Adrenal gland (tissue), 12 donors: ENCODE results near the gene AIM2. TPM values are rescaled to one million over a fixed set of nuclear protein-coding genes. Genes with fewer than 3 reads are reported as not detected.
A peak's percentile ranks its signal among the peaks of the same experiment; 100 is the strongest.
"Not testable (repeated sequence)": the region's sequence is repeated elsewhere in the genome, so short reads cannot be mapped to it uniquely, and the experiment has no call there.

Experiments
- DNase-seq, 7 donors: peaks; one replicate each; pipeline ENCODE4 v3.0.0-alpha.2; 2019 to 2020
- H3K27ac ChIP-seq, 5 donors: fragments of 200-600 bp; sonication (generic) in 4 of 5; 1 replicate in 3 of 5; 2 replicates in 2 of 5; pipeline versions ENCODE4 v1.5.1 to v1.8.0; 2016 to 2020; ENCODE audit warnings: mild to moderate bottlenecking in 1 of 5
- H3K27me3 ChIP-seq: fragments of 200-600 bp; 2 replicates; pipeline ENCODE4 v1.8.0; 2021
- H3K36me3 ChIP-seq, 2 donors: fragments of 200-600 bp; replicated peaks in 1 of 2; 1 replicate in 1 of 2; 2 replicates in 1 of 2; pipeline versions ENCODE4 v1.5.1 to v1.8.0; 2018 to 2022
- H3K4me1 ChIP-seq, 2 donors: fragments of 200-600 bp; replicated peaks in 1 of 2; 1 replicate in 1 of 2; 2 replicates in 1 of 2; pipeline versions ENCODE4 v1.5.1 to v1.8.0; 2018 to 2021
- H3K4me3 ChIP-seq, 4 donors: fragments of 200-600 bp; sonication (generic) in 3 of 4; one replicate each; pipeline ENCODE4 v1.5.1; 2016 to 2018
- H3K9me3 ChIP-seq, 3 donors: fragments of 200-600 bp; sonication (generic) in 1 of 3; replicated peaks in 1 of 3; 1 replicate in 2 of 3; 2 replicates in 1 of 3; pipeline versions ENCODE4 v1.5.1 to v1.8.0; 2016 to 2021
- POLR2A ChIP-seq, 2 donors: fragments of 450-650 bp; IDR thresholded peaks; one replicate each; pipeline ENCODE4 v1.6.1; 2017; ENCODE audit warnings: antibody characterized with exemption in 2 of 2, mild to moderate bottlenecking in 2 of 2, moderate library complexity in 1 of 2
- WGBS, 4 donors: extraction: QIAGEN DNeasy Blood & Tissue Kit in 2 of 4; methylation state at CpG; one replicate each; pipeline versions ENCODE4 v1.1.5 to v1.1.7; 2013 to 2017; 5-methylcytosine and 5-hydroxymethylcytosine counted together
- intact Hi-C, 2 donors: fragments of 100-400 bp; cut with DNase I; formaldehyde crosslinking; loops; one replicate each; pipeline versions ENCODE4 v1.14.1 to v1.15.0; 2022 to 2023
- polyA plus RNA-seq, 3 donors: library from polyadenylated mRNA; stranded (reverse); fragments of 200-250 nt in 2 of 3; fragments of 350-450 nt in 1 of 3; fragmentation: Illumina TruSeq in 1 of 3; extraction: RNeasy Lipid Tissue Mini Kit (QIAGEN cat#74804) in 1 of 3; gene quantifications; one replicate each; pipeline ENCODE4 v1.2.3, GENCODE V29; 2013 to 2014
- total RNA-seq, 9 donors: library from RNA; depleted of rRNA in 4 of 9; stranded (reverse); fragments of >200 nt in 4 of 9; fragments of 120-200 nt in 1 of 9; fragmentation: NEBNext Ultra II Directional in 1 of 9; extraction: Animal tissue kit (Norgen Biotek cat#: 25700) in 1 of 9; gene quantifications; one replicate each; pipeline versions ENCODE4 v1.1.0 to v1.2.4, GENCODE V29; 2013 to 2023
- TF ChIP-seq, protein P1 (sequence below), 6 experiments: fragments of 450-650 bp in 4 of 6; fragments of 200-600 bp in 2 of 6; sonication (generic) in 1 of 6; IDR thresholded peaks; 1 replicate in 5 of 6; 2 replicates in 1 of 6; pipeline versions ENCODE4 v1.5.1 to v1.8.0; 2016 to 2021; ENCODE audit warnings: antibody characterized with exemption in 6 of 6, mild to moderate bottlenecking in 2 of 6, moderate library complexity in 1 of 6
- donor health status: healthy with polysubstance abuse.
- donor health status: Bipolar disorder and iron deficiency.
- donor health status: DM: yes; HTN: yes; CAD: no.
- donor health status: DM: no; HTN: no; CAD: no.
- donor health status: DM: no; HTN: no; CAD: no.
- donor health status: DM: yes; HTN: yes; CAD: no.

The AIM2 gene
- total and polyA plus RNA-seq, 12 donors = 0.11 to 1.3 (median 0.57) TPM; not detected in 1

DNA sequence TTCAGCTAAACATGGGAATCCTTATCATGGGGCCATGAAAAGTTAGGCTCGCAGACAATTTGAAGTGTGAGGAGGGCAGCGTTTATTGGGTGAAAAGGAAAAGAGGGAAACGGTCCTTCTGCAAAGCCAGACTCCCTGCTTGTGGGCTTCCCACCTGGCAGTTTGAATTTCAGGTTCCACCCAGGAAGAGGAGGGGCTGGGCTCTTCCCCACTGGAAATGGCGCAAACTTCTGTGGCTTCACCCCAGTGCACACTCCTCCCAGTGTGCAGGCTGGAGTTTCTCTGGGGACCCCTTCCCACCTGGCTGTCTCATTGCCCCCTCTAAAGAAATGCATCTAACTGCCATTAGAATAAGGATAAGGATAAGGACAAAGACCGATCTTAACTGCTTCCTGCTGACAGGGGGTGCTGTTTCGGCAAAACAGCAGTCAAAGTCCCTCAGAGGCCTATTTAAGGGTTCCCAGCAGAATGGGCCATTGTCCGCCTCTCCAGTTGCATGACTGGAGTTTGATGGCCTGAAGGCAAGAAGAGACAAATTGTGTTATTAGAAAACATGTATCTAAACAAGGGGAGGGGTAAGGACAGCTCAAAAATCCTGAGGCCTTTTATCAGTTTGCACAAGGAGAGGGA, 20.4 kb downstream of the AIM2 start:
- no peak for DNase-seq
- peaks cover 0 to 49% of the 10 kb centered on the region in 2 donors for H3K36me3 ChIP-seq
- no peak for TF ChIP-seq POLR2A (IDR thresholded peaks at IDR 0.05)
- TF ChIP-seq, protein P1, sequence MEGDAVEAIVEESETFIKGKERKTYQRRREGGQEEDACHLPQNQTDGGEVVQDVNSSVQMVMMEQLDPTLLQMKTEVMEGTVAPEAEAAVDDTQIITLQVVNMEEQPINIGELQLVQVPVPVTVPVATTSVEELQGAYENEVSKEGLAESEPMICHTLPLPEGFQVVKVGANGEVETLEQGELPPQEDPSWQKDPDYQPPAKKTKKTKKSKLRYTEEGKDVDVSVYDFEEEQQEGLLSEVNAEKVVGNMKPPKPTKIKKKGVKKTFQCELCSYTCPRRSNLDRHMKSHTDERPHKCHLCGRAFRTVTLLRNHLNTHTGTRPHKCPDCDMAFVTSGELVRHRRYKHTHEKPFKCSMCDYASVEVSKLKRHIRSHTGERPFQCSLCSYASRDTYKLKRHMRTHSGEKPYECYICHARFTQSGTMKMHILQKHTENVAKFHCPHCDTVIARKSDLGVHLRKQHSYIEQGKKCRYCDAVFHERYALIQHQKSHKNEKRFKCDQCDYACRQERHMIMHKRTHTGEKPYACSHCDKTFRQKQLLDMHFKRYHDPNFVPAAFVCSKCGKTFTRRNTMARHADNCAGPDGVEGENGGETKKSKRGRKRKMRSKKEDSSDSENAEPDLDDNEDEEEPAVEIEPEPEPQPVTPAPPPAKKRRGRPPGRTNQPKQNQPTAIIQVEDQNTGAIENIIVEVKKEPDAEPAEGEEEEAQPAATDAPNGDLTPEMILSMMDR (IDR thresholded peaks at IDR 0.05) = no peak
- H3K4me1 ChIP-seq = peaks cover 0 to 10% of the 10 kb centered on the region in 2 donors
- no peaks in the 10 kb centered on the region for H3K9me3 ChIP-seq
- no peaks in the 10 kb centered on the region for H3K27me3 ChIP-seq
- 86 to 93% (median 89%) methylated on average over 6 to 7 of the region's 7 CpGs for WGBS, 4 donors
- intact Hi-C loops = no loop called here
- no peak overlapping the region for H3K27ac ChIP-seq
- no peak overlapping the region for H3K4me3 ChIP-seq

DNA sequence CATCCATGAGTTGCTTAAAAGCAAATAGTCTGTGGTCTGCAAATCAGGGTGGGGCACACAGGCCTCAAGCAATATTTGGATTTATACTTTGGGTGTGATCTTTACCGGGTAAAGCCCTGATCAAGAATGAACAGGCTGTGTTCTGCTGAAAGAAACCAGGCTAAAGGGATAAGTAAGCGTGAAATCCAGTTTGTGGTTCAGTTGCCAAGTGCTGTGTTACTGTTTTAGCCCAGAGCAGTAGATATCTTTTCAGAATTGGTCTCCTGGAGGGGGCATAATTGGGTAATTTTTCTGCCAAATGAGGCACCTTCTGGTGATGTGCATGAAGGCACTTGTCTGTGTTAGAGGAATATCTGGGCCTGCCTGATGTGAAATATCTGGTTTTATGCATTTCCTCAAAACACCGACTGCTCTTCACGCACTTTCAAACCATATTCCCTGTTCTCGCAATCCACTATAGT, 21.4 kb downstream of the AIM2 start:
- no peak for DNase-seq
- peaks cover 0 to 59% of the 10 kb centered on the region in 2 donors for H3K36me3 ChIP-seq
- peaks cover 0 to 10% of the 10 kb centered on the region in 2 donors for H3K4me1 ChIP-seq
- TF ChIP-seq, protein P1 (IDR thresholded peaks at IDR 0.05) = no peak
- TF ChIP-seq POLR2A (IDR thresholded peaks at IDR 0.05) = no peak
- no peak overlapping the region for H3K4me3 ChIP-seq
- peak overlapping the region in 1 of 5 donors; percentile 20 for H3K27ac ChIP-seq
- no peaks in the 10 kb centered on the region for H3K27me3 ChIP-seq
- no peaks in the 10 kb centered on the region for H3K9me3 ChIP-seq
- WGBS, 4 donors = 78 to 85% (median 82%) methylated on average over 5 of the region's 5 CpGs
- intact Hi-C loops = no loop called here

DNA sequence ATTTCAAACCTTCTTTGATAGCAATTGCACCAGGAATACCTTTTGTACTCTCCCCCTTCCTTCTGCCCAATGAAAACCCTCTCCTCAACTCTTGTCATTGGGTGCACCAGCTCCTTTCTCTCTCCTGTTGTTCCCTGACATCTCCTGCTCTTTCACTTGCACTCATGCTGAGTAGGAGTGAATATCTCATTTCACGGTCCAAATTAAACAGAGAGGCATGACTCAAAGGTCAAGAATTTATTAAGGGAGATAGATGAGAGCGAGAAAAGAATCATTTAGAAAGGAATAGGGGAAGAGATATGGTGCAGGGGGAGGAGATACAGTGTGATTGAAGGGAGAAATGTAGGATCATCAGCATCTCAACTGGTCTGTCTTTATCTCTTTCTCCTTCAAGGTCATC, 22.1 kb downstream of the AIM2 start:
- intact Hi-C loops = no loop called here
- Histone ChIP-seq H3K9me3 (no peaks in the 10 kb centered on the region), H3K27me3 (no peaks in the 10 kb centered on the region), H3K4me1 (peaks cover 0 to 10% of the 10 kb centered on the region in 2 donors), H3K4me3 (no peak overlapping the region), H3K27ac (no peak overlapping the region), H3K36me3 (peaks cover 0 to 67% of the 10 kb centered on the region in 2 donors)
- 43 to 55% (median 52%) methylated on average over 2 of the region's 2 CpGs for WGBS, 4 donors
- no peak for DNase-seq
- TF ChIP-seq, protein P1 (IDR thresholded peaks at IDR 0.05) = no peak
- no peak for TF ChIP-seq POLR2A (IDR thresholded peaks at IDR 0.05)

DNA sequence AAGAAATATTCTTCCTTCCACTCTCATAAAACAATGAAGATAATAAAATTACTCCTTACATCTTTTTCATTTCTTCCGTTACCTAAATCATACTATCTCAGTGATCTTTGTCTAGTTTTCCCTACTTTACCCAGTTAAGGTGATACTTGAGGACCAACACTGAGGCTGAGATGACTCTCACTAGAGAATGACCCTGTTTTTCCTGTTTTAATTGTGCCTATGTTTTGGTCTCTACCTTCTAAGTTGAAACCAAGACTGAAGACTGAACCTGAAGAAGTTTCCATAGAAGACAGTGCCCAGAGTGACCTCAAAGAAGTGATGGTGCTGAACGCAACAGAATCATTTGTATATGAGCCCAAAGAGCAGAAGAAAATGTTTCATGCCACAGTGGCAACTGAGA, 25.1 kb downstream of the AIM2 start:
- DNase-seq = no peak
- H3K27me3 ChIP-seq = no peaks in the 10 kb centered on the region
- TF ChIP-seq, protein P1 (IDR thresholded peaks at IDR 0.05) = no peak
- no peak for TF ChIP-seq POLR2A (IDR thresholded peaks at IDR 0.05)
- no peak overlapping the region for H3K4me3 ChIP-seq
- peaks cover 0 to 73% of the 10 kb centered on the region in 2 donors for H3K36me3 ChIP-seq
- no peak overlapping the region for H3K27ac ChIP-seq
- 96 to 100% (median 98%) methylated on average over 2 of the region's 2 CpGs for WGBS, 4 donors
- peaks cover 0 to 10% of the 10 kb centered on the region in 2 donors for H3K4me1 ChIP-seq
- no peaks in the 10 kb centered on the region for H3K9me3 ChIP-seq
- intact Hi-C loops = no loop called here

DNA sequence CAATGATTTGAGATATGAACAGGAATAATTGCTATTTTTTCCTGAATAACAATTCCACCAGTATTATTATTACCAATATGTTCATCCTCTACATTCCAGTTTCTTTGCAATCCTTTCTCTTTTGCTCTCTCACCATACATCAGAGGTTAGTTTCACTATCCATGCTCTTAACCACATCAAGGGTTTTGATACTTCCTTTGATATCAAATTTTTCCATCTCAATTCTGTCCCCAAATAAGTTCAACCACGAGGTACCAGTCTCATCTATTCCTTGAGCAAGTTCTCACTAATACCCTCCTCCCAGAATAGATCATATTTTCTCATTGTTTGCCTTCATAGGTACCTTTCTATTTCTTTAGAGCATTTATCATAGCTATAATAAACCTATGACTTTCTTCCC, 30.1 kb downstream of the AIM2 start:
- intact Hi-C loops, H3K27me3 ChIP-seq: not testable (repeated sequence)
- 69 to 83% (median 77%) methylated on average over 1 of the region's 1 CpG for WGBS, 4 donors

More for the DNA sequence above, 30.1 kb downstream of the AIM2 start:
- H3K4me3 ChIP-seq, H3K9me3 ChIP-seq, H3K27ac ChIP-seq, H3K4me1 ChIP-seq, DNase-seq: not testable (repeated sequence)
- peaks cover 0 to 60% of the 10 kb centered on the region in 2 donors for H3K36me3 ChIP-seq
